Posterior vena cava (tissue), 2 donors: Measurements from ENCODE around the gene ROR1. TPM values are rescaled to one million over a fixed set of nuclear protein-coding genes. Genes with fewer than 3 reads are reported as not detected.
"Not testable (repeated sequence)": the region's sequence is repeated elsewhere in the genome, so short reads cannot be mapped to it uniquely, and the experiment has no call there.

Experiments
- DNase-seq: peaks from one replicate; pipeline ENCODE4 v3.0.0-alpha.2; 2020; ENCODE audit warnings: low spot score
- intact Hi-C, 2 donors: fragments of 100-400 bp; cut with DNase I; formaldehyde crosslinking; loops; one replicate each; pipeline versions ENCODE4 v1.14.1 to v1.14.2; 2022 to 2023
- total RNA-seq, 2 donors: library from RNA; stranded (reverse); fragmentation: NEBNext Ultra II Directional; extraction: Animal tissue kit (Norgen Biotek cat#: 25700); gene quantifications; one replicate each; pipeline ENCODE4 v1.2.1, GENCODE V29; 2021
- donor health status: DM: yes; HTN: yes; CAD: no.
- donor health status: DM: yes; HTN: yes; CAD: no.

ROR1 gene
- total RNA-seq, 2 donors from 2014 or later = 19.3 to 25.8 TPM

GRCh38 chr1:64194168-64195080 lies 420.6 kb downstream of the ROR1 start:
- no peak for DNase-seq
- intact Hi-C loops = no loop called here

GRCh38 chr1:64195081-64195395 lies 421.2 kb downstream of the ROR1 start:
- DNase-seq = no peak
- intact Hi-C loops = no loop called here

GRCh38 chr1:64196074-64196870 lies 422.5 kb downstream of the ROR1 start:
- intact Hi-C loops = loop anchor here in 1 of 2 donors (1.0 kb wide), 1 partner anchor 36 kb away; no protein-coding TSS in a partner anchor
- no peak for DNase-seq

- DNase-seq = no peak
- intact Hi-C loops = no loop called here
Measured at GRCh38 chr1:64197076-64197475, 423.3 kb downstream of the ROR1 start.

GRCh38 chr1:64199154-64199553 lies 425.3 kb downstream of the ROR1 start:
- intact Hi-C loops = no loop called here
- DNase-seq = no peak

- intact Hi-C loops = no loop called here
- no peak for DNase-seq
Measured at GRCh38 chr1:64200064-64200463, 426.2 kb downstream of the ROR1 start.

GRCh38 chr1:64203420-64203819 lies 429.6 kb downstream of the ROR1 start, which contains the start of gene UBE2U:
UBE2U (plus strand) TSS chr1:64203623; CDS start chr1:64204051, 428 bp downstream.
- intact Hi-C loops = no loop called here
- no peak for DNase-seq

GRCh38 chr1:64209221-64209620 lies 435.4 kb downstream of the ROR1 start:
- intact Hi-C loops = no loop called here
- no peak for DNase-seq

- DNase-seq = no peak
- intact Hi-C loops = no loop called here
Measured at GRCh38 chr1:64212031-64212430, 438.2 kb downstream of the ROR1 start.

- intact Hi-C loops = no loop called here
- DNase-seq = no peak
Measured at GRCh38 chr1:64215576-64215975, 441.8 kb downstream of the ROR1 start.

- DNase-seq = no peak
- intact Hi-C loops = no loop called here
Measured at GRCh38 chr1:64220241-64220640, 446.4 kb downstream of the ROR1 start.

- DNase-seq = no peak
- intact Hi-C loops = no loop called here
Measured at GRCh38 chr1:64223329-64224151, 449.7 kb downstream of the ROR1 start.

- DNase-seq, intact Hi-C loops: not testable (repeated sequence)
Measured at GRCh38 chr1:64224236-64224635, 450.4 kb downstream of the ROR1 start.

- DNase-seq = no peak
- intact Hi-C loops = no loop called here
Measured at GRCh38 chr1:64228167-64228957, 454.5 kb downstream of the ROR1 start.

GRCh38 chr1:64229307-64229706 lies 455.5 kb downstream of the ROR1 start:
- intact Hi-C loops = no loop called here
- DNase-seq = no peak
